ENCODE results near the gene GJA3. TPM values are rescaled to one million over a fixed set of nuclear protein-coding genes. Genes with fewer than 3 reads are reported as not detected.

GJA3 gene
- total RNA-seq, 1 experiment from 2014 or later: 0.92 TPM

DNA sequence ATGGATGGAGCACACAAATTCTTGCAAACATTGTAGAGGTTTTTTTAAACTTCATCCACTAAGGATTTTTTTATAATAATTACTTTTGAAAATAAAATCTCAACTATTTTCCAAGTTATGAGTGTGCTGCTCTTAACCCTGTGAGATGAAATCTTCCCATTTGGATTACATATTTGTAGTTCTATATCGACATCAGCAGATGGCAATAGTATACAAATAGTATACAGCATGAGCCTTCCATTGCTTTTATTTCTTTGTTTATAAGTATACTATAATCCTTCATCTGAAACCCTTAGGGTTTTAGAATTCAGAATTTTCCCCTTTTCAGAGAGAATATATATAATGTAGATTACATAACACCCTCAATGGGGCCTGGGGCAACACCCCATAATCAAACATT is 70.5 kb downstream of the GJA3 start:
- Histone ChIP-seq H3K4me1 (ENCODE audit: insufficient read depth, low read length) (no peaks in the 10 kb centered on the region), H3K27me3 (ENCODE audit: insufficient read depth, low read length) (no peaks in the 10 kb centered on the region), H3K79me2 (ENCODE audit: insufficient read depth, low read length) (no peaks in the 10 kb centered on the region), H3K23ac (ENCODE audit: insufficient read length, low read depth, low read length) (no peak overlapping the region), H2BK20ac (ENCODE audit: low read depth, low read length, poor library complexity, severe bottlenecking) (no peak overlapping the region), H3T11ph (ENCODE audit: low read length) (no peak overlapping the region), H4K8ac (replicated peaks; ENCODE audit: insufficient read length, low read depth, low read length) (no peak overlapping the region), H4K91ac (ENCODE audit: insufficient read length, low read depth, low read length) (no peak overlapping the region), H3K79me1 (ENCODE audit: insufficient read depth, low read depth, low read length, poor library complexity, severe bottlenecking) (no peaks in the 10 kb centered on the region), H3K9me3 (ENCODE audit: control insufficient read depth, low read depth, low read length) (no peaks in the 10 kb centered on the region), H3K18ac (ENCODE audit: insufficient read length, low read depth, low read length) (no peak overlapping the region), H3K14ac (ENCODE audit: insufficient read depth, low read length) (no peak overlapping the region), H4K5ac (ENCODE audit: insufficient read length, low read depth, low read length) (no peak overlapping the region), H2BK120ac (ENCODE audit: low read depth, low read length, poor library complexity, severe bottlenecking) (no peak overlapping the region), H3K4me2 (ENCODE audit: insufficient read depth, insufficient read length, low read length) (no peak overlapping the region), H4K20me1 (ENCODE audit: control insufficient read depth, insufficient read depth, insufficient read length) (no peaks in the 10 kb centered on the region), H3K4ac (ENCODE audit: low read depth, low read length) (no peak overlapping the region), H3K9ac (ENCODE audit: extremely low read depth, insufficient read length, low read length) (no peak overlapping the region), H2BK12ac (ENCODE audit: insufficient read length, low read depth, low read length) (no peak overlapping the region), H3K27ac (ENCODE audit: insufficient read length, low read depth, low read length) (no peak overlapping the region), H3K56ac (ENCODE audit: insufficient read length, low read depth, low read length) (no peak overlapping the region), H2AFZ (ENCODE audit: low read length) (no peak overlapping the region), H2AK5ac (ENCODE audit: insufficient read length, low read length) (no peak overlapping the region), H3K23me2 (ENCODE audit: insufficient read length, low read depth, low read length, poor library complexity, severe bottlenecking) (no peaks in the 10 kb centered on the region), H2BK15ac (ENCODE audit: low read depth, low read length) (no peak overlapping the region), H2BK5ac (ENCODE audit: insufficient read length, low read length) (no peak overlapping the region)
- H3K27me3 Mint-ChIP-seq (ENCODE audit: low read depth): no peaks in the 10 kb centered on the region
- H3K9me3 Mint-ChIP-seq: no peaks in the 10 kb centered on the region
- WGBS (ENCODE audit: extremely low coverage, insufficient read length, low lambda C conversion rate): no CpG with 5 or more reads among the region's 1 CpG
- peaks cover 5 to 18% (median 6%) of the 10 kb centered on the region in 3 experiments; a peak in 6 of 7 replicates for H3K36me3 Mint-ChIP-seq (ENCODE audit: insufficient read depth in 1 of 3, low read depth in 3 of 3)
- TF ChIP-seq, protein P1, sequence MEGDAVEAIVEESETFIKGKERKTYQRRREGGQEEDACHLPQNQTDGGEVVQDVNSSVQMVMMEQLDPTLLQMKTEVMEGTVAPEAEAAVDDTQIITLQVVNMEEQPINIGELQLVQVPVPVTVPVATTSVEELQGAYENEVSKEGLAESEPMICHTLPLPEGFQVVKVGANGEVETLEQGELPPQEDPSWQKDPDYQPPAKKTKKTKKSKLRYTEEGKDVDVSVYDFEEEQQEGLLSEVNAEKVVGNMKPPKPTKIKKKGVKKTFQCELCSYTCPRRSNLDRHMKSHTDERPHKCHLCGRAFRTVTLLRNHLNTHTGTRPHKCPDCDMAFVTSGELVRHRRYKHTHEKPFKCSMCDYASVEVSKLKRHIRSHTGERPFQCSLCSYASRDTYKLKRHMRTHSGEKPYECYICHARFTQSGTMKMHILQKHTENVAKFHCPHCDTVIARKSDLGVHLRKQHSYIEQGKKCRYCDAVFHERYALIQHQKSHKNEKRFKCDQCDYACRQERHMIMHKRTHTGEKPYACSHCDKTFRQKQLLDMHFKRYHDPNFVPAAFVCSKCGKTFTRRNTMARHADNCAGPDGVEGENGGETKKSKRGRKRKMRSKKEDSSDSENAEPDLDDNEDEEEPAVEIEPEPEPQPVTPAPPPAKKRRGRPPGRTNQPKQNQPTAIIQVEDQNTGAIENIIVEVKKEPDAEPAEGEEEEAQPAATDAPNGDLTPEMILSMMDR (conservative IDR thresholded peaks at IDR 0.05): peak; percentile 19; the same call in 1 of the 3 replicates
- DNase-seq: no peak
- peaks cover 2 to 3% of the 10 kb centered on the region in 2 experiments; a peak in 1 of 4 replicates for H3K4me1 Mint-ChIP-seq
- H3K27ac Mint-ChIP-seq: no peak overlapping the region
- H3K4me3 Mint-ChIP-seq: no peak overlapping the region

Other genes starting within 250 kb of the GJA3 start
- 169 and 173 TPM in 2 replicates for gene ZMYM2, start 202.3 kb downstream of the GJA3 start, total RNA-seq (2021)
- gene GJB2, start 31.9 kb upstream of the GJA3 start, total RNA-seq (2021): 0.28 and 0.59 TPM in 2 replicates
- not detected in 2 replicates for gene GJB6, start 71.3 kb upstream of the GJA3 start, total RNA-seq (2021)